HG02623 (cell line): ENCODE results near the gene LCE1F.

Experiments
- ATAC-seq: cut with Tn5 transposase; IDR thresholded peaks from one replicate; pipeline ENCODE4 v1.9.1; 2021; ENCODE audit warnings: moderate library complexity; ENCODE audit not compliant: unreplicated experiment

LCE1F gene

DNA sequence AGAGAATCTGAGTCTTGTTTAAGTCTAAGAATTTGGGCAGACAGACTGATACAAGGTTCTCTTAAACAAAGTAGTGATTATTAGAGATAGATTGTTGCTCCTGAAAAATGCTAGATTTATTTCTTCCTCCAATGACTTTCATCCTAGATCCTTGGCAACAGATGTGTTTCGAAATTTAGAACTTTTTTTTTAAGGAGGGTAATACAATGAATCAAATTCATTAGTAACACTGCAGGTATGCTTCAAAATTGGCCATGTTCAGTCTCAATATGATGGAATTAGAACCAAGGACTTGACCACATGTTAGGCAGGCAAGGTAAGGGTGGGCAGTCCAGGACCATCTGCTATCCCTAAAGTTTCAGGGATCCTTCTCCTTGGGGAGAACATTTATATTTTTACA, 4.5 kb upstream of the LCE1F start:
- no peak for ATAC-seq

DNA sequence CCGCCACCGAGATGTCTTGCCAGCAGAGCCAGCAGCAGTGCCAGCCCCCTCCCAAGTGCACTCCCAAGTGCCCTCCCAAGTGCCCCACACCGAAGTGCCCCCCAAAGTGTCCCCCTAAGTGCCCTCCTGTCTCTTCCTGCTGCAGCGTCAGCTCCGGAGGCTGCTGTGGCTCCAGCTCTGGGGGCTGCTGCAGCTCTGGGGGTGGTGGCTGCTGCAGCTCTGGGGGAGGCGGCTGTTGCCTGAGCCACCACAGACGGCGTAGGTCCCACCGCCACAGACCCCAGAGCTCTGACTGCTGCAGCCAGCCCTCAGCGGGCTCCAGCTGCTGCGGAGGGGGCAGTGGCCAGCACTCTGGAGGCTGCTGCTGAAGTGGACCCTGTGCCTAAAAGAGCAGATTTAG, 1.4 kb downstream of the LCE1F start:
- ATAC-seq = no peak

DNA sequence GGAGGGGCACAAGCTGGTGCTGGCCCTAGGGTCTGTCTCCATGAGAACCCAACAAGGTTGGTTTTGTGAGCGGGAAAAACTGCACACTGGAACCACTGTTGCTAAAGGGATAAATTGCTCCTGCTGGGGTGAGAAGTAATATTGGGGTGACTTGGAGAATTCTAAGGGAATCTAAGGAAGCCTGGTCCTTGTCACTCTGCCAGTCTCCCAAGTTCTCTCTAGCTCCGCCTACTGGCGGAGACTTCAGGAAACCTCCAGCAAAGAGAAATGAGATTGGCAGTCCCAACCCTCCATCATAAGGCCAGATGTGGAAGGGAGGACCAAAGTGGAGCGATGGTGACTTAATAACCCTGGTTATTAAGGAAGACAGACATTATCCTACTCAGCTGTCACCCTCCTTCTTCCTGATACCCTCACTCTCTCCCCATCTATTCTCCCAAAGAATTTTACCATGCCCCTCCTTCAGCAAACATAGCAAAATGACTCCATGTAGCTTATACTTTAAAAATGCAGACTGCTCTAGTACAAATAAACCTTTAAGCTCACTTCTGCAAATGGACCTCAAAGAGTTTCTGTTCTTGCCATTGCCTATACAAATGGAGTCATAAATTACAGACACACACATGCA, 2.7 kb downstream of the LCE1F start:
- ATAC-seq = no peak

- ATAC-seq = no peak
These were observed 8.2 kb downstream of the LCE1F start for GRCh38 chr1:152783095-152783494.

GRCh38 chr1:152786077-152786476, 11.1 kb downstream of the LCE1F start, which contains the start of gene LCE1E:
LCE1E (plus strand) TSS chr1:152786257; CDS start chr1:152787300, 1,043 bp downstream.
- no peak for ATAC-seq

DNA sequence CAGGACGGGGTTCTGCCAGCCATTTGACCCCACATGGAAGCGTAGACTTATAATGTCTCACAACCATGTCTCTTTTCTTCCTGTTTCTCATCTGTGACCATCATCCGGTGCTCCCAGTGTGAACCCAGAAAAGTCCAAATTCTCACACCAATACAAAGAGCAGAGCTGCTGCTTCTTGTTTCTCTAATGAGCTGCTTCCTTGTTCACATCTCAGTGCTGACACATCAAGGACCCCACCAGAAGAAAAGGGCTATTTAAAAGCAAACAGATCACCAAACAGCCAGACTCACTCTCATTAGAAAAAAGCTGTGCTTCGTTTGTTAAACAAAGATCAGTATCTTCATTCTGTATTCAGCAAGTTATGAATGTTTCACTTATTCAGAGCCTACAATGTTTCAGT, 20.7 kb downstream of the LCE1F start:
- ATAC-seq = no peak

GRCh38 chr1:152796421-152796820, 21.5 kb downstream of the LCE1F start, which contains the start of gene LCE1D:
LCE1D (plus strand) TSS chr1:152796721; CDS start chr1:152797795, 1,074 bp downstream.
- ATAC-seq = no peak

GRCh38 chr1:152801333-152801732, 26.4 kb downstream of the LCE1F start:
- no peak for ATAC-seq

DNA sequence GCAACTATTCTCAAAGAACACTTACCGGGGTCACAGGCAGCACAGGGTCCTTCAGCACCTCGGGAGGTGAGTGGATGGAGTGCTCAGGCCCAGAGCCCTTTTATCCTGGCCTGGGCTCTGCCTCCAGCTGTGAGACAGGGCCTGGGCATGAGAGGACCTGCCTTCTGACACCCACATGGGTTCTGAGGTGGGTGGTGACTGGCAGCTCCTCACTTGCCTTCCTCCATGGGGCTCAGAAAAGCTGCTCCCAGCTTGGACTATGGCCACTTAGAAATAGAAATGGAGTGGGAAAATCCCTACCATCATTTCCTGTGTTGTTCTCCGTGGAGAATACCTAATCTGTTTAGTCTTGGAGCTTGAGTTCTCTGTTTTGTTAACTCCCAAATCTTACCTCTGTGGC, 31.6 kb downstream of the LCE1F start, which contains the start of gene LCE1C:
LCE1C (minus strand) TSS at position 76 of the 400 bp plus-strand sequence. CDS start 1,173 bp downstream, outside the sequence.
- no peak for ATAC-seq

GRCh38 chr1:152811050-152811449, 36.1 kb downstream of the LCE1F start:
- no peak for ATAC-seq

GRCh38 chr1:152811671-152812070, 36.7 kb downstream of the LCE1F start, which contains the start of gene LCE1B:
LCE1B (plus strand) TSS chr1:152811971; CDS start chr1:152812447, 476 bp downstream.
- ATAC-seq = no peak

DNA sequence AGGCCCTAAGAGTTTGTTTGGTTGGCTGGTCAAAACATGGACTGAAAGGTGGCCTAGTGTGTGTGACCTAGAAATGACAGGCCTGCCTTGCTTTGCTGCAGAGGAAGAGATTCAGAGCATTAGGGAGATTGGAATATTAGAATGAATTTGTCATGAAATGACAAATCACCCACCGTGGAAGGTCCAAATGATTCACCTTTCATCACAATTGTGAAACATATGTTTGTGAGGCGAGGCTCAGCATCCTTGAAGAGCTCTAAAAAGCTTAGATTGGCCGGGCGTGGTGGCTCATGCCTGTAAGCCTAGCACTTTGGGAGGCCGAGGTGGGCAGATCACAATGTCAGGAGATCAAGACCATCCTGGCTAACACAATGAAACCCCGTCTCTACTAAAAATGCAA, 42.4 kb downstream of the LCE1F start:
- ATAC-seq = no peak

GRCh38 chr1:152823294-152823693, 48.4 kb downstream of the LCE1F start:
- no peak for ATAC-seq

- no peak for ATAC-seq
These were observed 50.0 kb downstream of the LCE1F start for GRCh38 chr1:152824964-152825363.
